GM18508 (cell line): ENCODE measurements around the gene SNX30.

Experiments used
- ATAC-seq: cut with Tn5 transposase; IDR thresholded peaks from one replicate; pipeline ENCODE4 v1.9.1; 2021; ENCODE audit warnings: moderate number of reproducible peaks; ENCODE audit not compliant: insufficient read depth, unreplicated experiment

Gene SNX30

GRCh38 chr9:112751056-112751795, 666 bp downstream of the SNX30 start:
- ATAC-seq, result no peak

- no peak for ATAC-seq
These were observed 2.0 kb downstream of the SNX30 start for GRCh38 chr9:112752334-112753125.

GRCh38 chr9:112753725-112754124, 3.2 kb downstream of the SNX30 start:
- ATAC-seq, result no peak

- ATAC-seq, result peak; percentile 35
These were observed 4.0 kb downstream of the SNX30 start for GRCh38 chr9:112754578-112754977.

- ATAC-seq, result no peak
These were observed 4.5 kb downstream of the SNX30 start for GRCh38 chr9:112755016-112755427.

GRCh38 chr9:112755675-112756074, 5.1 kb downstream of the SNX30 start:
- no peak for ATAC-seq

GRCh38 chr9:112757282-112757883, 6.8 kb downstream of the SNX30 start:
- no peak for ATAC-seq

GRCh38 chr9:112757940-112758339, 7.4 kb downstream of the SNX30 start:
- ATAC-seq, result no peak

GRCh38 chr9:112760821-112761220, 10.3 kb downstream of the SNX30 start:
- no peak for ATAC-seq

GRCh38 chr9:112761912-112762655, 11.5 kb downstream of the SNX30 start:
- ATAC-seq, result no peak

- no peak for ATAC-seq
These were observed 12.4 kb downstream of the SNX30 start for GRCh38 chr9:112762726-112763518.

GRCh38 chr9:112764344-112764743, 13.8 kb downstream of the SNX30 start:
- no peak for ATAC-seq

GRCh38 chr9:112764837-112765236, 14.3 kb downstream of the SNX30 start:
- ATAC-seq, result no peak

GRCh38 chr9:112765281-112765680, 14.7 kb downstream of the SNX30 start:
- ATAC-seq, result no peak

GRCh38 chr9:112771359-112772214, 21.0 kb downstream of the SNX30 start:
- no peak for ATAC-seq

- ATAC-seq, result no peak
These were observed 21.6 kb downstream of the SNX30 start for GRCh38 chr9:112772215-112772509.

GRCh38 chr9:112772551-112772950, 22.0 kb downstream of the SNX30 start:
- ATAC-seq, result no peak

GRCh38 chr9:112774006-112774996, 23.7 kb downstream of the SNX30 start:
- ATAC-seq, result no peak
